HG02678 (cell line): Measurements from ENCODE around the gene GPANK1.

Experiments
- ATAC-seq: cut with Tn5 transposase; IDR thresholded peaks from one replicate; pipeline ENCODE4 v1.9.1; 2021; ENCODE audit warnings: mild to moderate bottlenecking, moderate library complexity; ENCODE audit not compliant: unreplicated experiment

Gene GPANK1

DNA sequence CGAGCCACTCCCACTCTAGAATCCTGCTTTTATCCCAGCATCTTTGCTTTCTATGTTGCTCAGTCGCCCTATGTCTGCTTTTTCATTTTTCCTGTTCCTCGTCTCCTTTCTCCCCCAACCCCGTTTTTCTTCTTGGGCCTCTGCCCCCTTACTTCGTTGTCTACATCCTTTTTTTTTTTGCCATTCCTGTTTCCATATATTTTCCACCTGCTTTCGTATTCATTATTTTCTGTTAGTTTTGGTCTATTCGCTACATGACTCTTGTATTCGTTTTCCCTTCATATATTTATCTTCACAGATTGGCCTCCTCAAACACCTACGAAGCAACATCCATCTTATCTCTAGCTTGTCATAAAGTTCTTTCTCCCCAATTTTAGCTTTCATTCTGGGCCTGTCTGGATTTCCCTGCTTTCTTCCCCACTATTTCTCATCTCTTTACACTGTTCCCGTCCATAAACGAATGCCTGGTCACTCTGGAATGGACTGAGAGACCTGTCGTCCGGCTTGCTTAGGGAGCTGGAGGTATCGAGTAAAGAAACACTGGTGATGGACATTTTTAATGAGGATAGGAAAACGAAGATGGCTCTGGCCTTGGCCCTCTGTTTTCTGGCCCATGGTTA lies 43.4 kb downstream of the GPANK1 start:
- ATAC-seq, result no peak

DNA sequence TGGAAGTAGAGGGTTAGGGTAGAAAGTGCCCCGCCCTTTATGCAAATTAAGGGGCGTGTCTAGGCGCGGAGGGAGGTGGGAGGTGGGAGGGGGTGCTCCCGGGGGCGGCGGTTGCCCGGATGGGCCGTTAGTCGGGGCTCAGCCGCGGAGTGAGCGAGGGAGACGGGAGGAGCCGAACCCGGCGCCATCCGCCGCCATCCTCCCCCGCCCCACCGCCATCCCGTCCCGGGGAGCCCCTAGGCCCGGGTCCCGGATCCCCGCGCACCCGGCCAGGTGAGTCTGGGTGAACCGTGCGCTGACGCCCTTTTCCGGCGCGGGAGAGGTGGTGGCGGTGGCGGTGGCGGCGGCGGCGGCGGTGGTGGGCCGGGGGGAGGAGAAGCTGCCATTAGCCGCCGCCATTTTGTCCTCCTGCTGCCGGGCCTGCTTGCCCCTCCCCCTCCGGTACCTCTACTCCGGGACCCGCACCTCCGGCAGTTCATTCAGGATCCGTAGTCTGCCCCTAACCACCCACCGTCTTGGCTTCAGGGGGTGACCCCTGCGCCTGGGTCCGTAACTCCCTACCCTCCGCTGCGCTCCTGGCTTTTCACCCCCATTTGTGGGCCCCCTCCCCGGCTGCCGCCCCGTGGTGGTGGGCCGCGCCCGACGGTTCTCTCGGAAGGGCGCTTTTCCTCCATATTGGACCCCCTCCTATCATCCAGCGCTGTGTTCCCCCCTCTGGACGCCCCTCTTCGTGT lies 44.0 kb downstream of the GPANK1 start, which contains the start of gene PRRC2A:
PRRC2A (plus strand) TSS at position 130 of the 734 bp plus-strand sequence. CDS start 2,075 bp downstream, outside the sequence.
- peak; percentile 33 for ATAC-seq

DNA sequence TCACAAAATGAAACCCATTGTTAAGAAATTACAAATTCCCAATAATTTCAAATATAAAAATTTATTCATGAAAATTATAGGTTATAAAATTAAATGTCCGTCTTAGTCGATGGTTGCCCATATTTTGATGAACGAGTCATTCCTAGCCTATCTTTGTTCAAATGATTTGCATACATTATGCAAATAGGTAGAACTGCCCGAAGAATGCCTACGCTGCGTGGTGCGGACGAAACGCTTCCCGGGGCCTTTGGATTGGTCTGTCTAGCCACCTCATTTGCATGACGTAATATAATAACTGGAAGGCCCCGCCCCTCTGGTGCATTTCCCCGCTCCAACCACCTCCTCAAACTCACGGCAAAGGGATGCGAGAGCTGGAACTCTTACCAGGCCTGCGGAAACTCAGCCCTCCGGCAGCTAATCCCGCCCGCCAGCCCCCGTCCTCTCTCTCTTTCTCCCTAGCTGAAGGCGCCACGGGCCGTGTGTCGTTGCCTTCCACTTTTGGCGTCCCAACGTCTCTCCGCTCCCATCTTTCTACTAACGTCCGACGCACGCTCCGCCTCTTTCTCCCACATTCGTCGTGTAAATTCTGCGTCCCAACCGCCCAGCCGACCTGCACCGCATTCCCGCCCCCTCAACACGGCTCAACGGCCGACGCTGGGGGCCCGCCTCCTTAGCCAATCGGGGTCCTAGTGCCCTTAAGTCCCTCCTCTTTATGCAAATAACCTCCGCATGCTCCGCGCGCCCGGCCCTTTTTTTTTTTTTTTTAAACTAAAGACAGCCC lies 44.8 kb downstream of the GPANK1 start:
- ATAC-seq, result peak; percentile 86

DNA sequence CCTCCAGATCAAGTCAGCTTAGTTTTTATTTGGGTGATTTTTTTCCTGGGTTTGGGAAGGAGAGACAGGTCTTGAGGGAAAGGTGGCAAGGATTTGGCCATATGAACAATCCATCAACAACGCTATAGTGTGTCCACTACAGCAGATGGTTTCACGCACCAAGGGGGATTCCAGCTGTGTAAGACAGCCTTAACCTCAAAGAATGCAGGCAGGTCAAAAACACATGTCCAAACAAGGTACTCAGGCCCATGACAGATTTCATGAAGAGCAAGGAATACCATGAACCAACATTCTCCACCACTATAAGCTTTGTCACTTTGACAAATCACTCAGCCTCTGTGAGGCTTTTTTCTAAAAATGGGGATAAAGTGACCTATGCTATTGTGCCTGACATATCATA lies 47.8 kb downstream of the GPANK1 start:
- ATAC-seq, result no peak

DNA sequence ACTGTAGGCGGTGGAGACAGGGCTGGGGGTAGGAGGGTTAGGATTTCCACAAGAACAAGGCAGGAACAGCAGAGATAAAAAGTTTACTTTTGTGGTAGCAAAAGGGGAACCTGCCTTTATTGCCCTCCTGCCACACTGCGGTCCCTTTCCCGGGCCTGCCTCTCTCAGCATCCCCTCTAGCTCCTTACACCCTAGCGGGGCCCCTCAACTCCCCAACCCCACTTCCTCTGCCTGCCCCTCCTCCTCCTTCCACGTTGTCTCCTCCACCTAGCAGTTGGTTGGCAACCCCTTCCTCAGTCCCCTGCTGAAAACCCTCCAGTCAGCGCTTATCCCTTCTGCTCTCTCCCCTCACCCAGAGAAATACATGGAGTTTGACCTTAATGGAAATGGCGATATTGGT lies 49.0 kb downstream of the GPANK1 start:
- no peak for ATAC-seq

DNA sequence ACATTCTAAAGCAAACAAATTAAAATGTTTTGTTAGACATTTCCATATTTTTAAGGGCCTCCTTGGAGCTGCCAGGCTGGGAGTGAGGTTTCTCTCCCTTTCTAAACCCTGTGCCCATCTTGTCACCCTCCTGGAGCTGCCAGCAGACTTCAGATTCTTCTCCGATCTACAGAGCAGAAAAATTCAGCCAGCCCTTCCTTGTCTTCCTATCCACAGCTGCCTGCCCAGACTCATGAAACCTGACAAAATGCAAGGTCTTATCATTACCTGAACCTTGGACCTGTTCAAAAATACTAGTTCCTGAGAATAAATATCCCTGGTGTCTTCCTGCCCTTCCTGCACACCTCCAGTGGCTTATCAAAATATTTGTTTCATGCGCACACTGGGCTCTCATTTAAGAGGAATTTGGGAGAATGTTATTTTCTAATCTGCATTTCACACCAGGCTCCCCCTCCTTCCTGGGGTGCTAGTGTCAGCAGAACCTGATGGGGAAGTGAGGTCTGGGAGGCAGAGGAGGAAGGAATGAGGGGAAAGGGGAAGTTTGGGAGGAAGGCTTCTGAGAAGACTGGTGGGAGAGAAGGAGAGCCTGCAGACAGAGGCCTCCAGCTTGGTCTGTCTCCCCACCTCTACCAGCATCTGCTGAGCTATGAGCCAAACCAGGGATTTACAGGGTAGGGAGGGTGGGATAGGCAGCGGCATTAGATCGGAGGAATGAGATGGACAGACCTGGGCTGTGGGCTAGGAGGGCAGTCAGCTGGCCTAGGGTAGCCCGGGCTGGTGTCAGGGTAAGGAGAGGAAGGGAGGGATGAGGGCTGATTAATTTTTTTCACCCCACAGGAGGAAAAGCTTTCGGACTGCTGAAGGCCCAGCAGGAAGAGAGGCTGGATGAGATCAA lies 49.9 kb downstream of the GPANK1 start, which contains the start of gene AIF1:
AIF1 (plus strand) TSS at position 551 of the 895 bp plus-strand sequence; CDS start at position 647, 96 bp downstream.
- ATAC-seq, result no peak

DNA sequence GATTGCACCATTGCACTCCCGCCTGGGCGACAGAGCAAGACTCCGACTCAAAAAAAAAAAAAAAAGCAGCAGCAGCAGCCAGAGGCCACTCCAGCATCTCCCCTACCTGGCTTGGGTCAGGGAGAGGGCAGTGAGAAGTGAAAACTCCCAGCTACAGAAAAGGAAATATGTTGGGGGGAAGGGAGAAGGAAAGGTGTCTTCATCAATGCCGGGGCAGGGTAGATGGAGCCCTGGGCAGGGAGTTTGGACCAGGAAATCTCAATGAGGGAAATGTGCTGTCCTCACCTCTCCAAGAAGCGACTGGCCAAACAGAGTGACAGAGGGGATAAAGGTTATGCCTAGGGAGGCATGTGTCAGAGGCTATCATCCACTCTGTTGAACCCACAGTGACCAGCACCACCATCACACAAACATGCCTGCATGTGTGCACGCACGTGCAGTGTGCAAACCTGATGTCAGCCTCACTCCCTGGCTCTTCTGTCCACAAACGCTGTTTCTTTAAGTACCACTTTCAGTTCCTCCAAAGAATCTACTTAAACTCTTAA lies 50.6 kb downstream of the GPANK1 start:
- ATAC-seq, result no peak
